Naive B cell (primary cell): ENCODE results near the gene SFMBT2. TPM values are rescaled to one million over a fixed set of nuclear protein-coding genes. Genes with fewer than 3 reads are reported as not detected.
A peak's percentile ranks its signal among the peaks of the same experiment; 100 is the strongest.

Source experiments
- ATAC-seq, 2 donors: fragments of 150-1000 bp; cut with Tn5 transposase; 2 replicates each; pipeline ENCODE4 v1.10.0; 2021; ENCODE audit warnings: low read depth in 2 of 2, mild to moderate bottlenecking in 2 of 2, moderate library complexity in 2 of 2
- DNase-seq: peaks from one replicate; pipeline ENCODE4 v3.0.0; 2022
- H3K27ac Mint-ChIP-seq, 6 donors: one replicate each; pipeline ENCODE4 v1.8.0; 2020 to 2022; ENCODE audit warnings: mild to moderate bottlenecking in 6 of 6, mixed read lengths in 6 of 6, moderate library complexity in 5 of 6, inconsistent platforms in 2 of 6
- H3K27me3 Mint-ChIP-seq, 3 donors: one replicate each; pipeline ENCODE4 v1.8.0; 2021 to 2022; ENCODE audit warnings: mixed read lengths in 3 of 3, mild to moderate bottlenecking in 1 of 3
- H3K36me3 Mint-ChIP-seq, 2 donors: one replicate each; pipeline ENCODE4 v1.8.0; 2020 to 2022; ENCODE audit warnings: mixed read lengths in 2 of 2, inconsistent platforms in 1 of 2, mild to moderate bottlenecking in 1 of 2
- H3K4me1 Mint-ChIP-seq, 3 donors: one replicate each; pipeline ENCODE4 v1.8.0; 2020 to 2022; ENCODE audit warnings: mixed read lengths in 3 of 3, inconsistent platforms in 1 of 3, mild to moderate bottlenecking in 1 of 3, moderate library complexity in 1 of 3
- H3K4me3 Mint-ChIP-seq, 8 donors: one replicate each; pipeline ENCODE4 v1.8.0; 2020 to 2022; ENCODE audit warnings: mild to moderate bottlenecking in 8 of 8, mixed read lengths in 8 of 8, moderate library complexity in 8 of 8, inconsistent platforms in 2 of 8
- H3K9me3 Mint-ChIP-seq, 7 donors: one replicate each; pipeline ENCODE4 v1.8.0; 2020 to 2022; ENCODE audit warnings: mixed read lengths in 7 of 7, mild to moderate bottlenecking in 5 of 7, inconsistent platforms in 2 of 7, moderate library complexity in 1 of 7
- polyA plus RNA-seq, 6 donors: library from polyadenylated mRNA; unstranded; fragments of 300-500 nt; fragmentation: Illumina TruSeq; gene quantifications; one replicate each; pipeline ENCODE4 v1.2.3, GENCODE V29; 2021; ENCODE audit warnings: low read depth in 6 of 6

Gene SFMBT2
- polyA plus RNA-seq, 6 donors from 2014 or later = 1.0 to 2.3 (median 2.0) TPM; not detected in 1

GRCh38 chr10:7264313-7264756 is 146.5 kb downstream of the SFMBT2 start:
- Mint-ChIP-seq H3K4me3 (no peak overlapping the region), H3K27ac (no peak overlapping the region), H3K9me3 (no peaks in the 10 kb centered on the region), H3K4me1 (peaks cover 14 to 20% (median 14%) of the 10 kb centered on the region in 3 donors), H3K36me3 (no peaks in the 10 kb centered on the region), H3K27me3 (no peaks in the 10 kb centered on the region)
- DNase-seq (no peak), ATAC-seq (no peak)

- Mint-ChIP-seq H3K27ac (peak overlapping the region in 2 of 6 donors; percentile 21 to 47), H3K4me3 (no peak overlapping the region), H3K27me3 (no peaks in the 10 kb centered on the region), H3K4me1 (peaks cover 14 to 26% (median 14%) of the 10 kb centered on the region in 3 donors), H3K9me3 (no peaks in the 10 kb centered on the region), H3K36me3 (no peaks in the 10 kb centered on the region)
- ATAC-seq (no peak), DNase-seq (no peak)
These were observed 147.2 kb downstream of the SFMBT2 start for GRCh38 chr10:7263616-7264015.

GRCh38 chr10:7261351-7261750 is 149.5 kb downstream of the SFMBT2 start:
- no peak for ATAC-seq
- Mint-ChIP-seq H3K4me1 (peaks cover 17 to 38% (median 24%) of the 10 kb centered on the region in 3 donors), H3K9me3 (no peaks in the 10 kb centered on the region), H3K36me3 (no peaks in the 10 kb centered on the region), H3K4me3 (no peak overlapping the region), H3K27ac (peak overlapping the region in 2 of 6 donors; percentile 80 to 81), H3K27me3 (no peaks in the 10 kb centered on the region)
- DNase-seq = no peak

- Mint-ChIP-seq H3K4me3 (no peak overlapping the region), H3K4me1 (peaks cover 17 to 40% (median 24%) of the 10 kb centered on the region in 3 donors), H3K27me3 (no peaks in the 10 kb centered on the region), H3K9me3 (no peaks in the 10 kb centered on the region), H3K27ac (peak overlapping the region in 1 of 6 donors; percentile 80), H3K36me3 (no peaks in the 10 kb centered on the region)
- DNase-seq = no peak
- ATAC-seq = no peak
These were observed 149.9 kb downstream of the SFMBT2 start for GRCh38 chr10:7260912-7261311.

GRCh38 chr10:7260412-7260900 is 150.4 kb downstream of the SFMBT2 start:
- Mint-ChIP-seq H3K27ac (peak overlapping the region in 3 of 6 donors; percentile 1 to 59 (median 30)), H3K27me3 (no peaks in the 10 kb centered on the region), H3K4me1 (peaks cover 13 to 38% (median 22%) of the 10 kb centered on the region in 3 donors), H3K9me3 (no peaks in the 10 kb centered on the region), H3K4me3 (no peak overlapping the region), H3K36me3 (no peaks in the 10 kb centered on the region)
- DNase-seq (peak; percentile 55), ATAC-seq (peak; percentile 68 to 77)

GRCh38 chr10:7258948-7259523 is 151.8 kb downstream of the SFMBT2 start:
- H3K27me3 Mint-ChIP-seq = no peaks in the 10 kb centered on the region
- H3K36me3 Mint-ChIP-seq = no peaks in the 10 kb centered on the region
- ATAC-seq (peak; percentile 72 to 78), DNase-seq (peak; percentile 36)
- H3K9me3 Mint-ChIP-seq = no peaks in the 10 kb centered on the region
- H3K27ac Mint-ChIP-seq = peak overlapping the region in 1 of 6 donors; percentile 79
- peak overlapping the region in 1 of 8 donors; percentile 11 for H3K4me3 Mint-ChIP-seq
- peaks cover 13 to 34% (median 17%) of the 10 kb centered on the region in 3 donors for H3K4me1 Mint-ChIP-seq

GRCh38 chr10:7255517-7255916 is 155.3 kb downstream of the SFMBT2 start:
- H3K27me3 Mint-ChIP-seq = no peaks in the 10 kb centered on the region
- peaks cover 16 to 32% (median 21%) of the 10 kb centered on the region in 3 donors for H3K4me1 Mint-ChIP-seq
- H3K36me3 Mint-ChIP-seq = peaks cover 0 to 8% of the 10 kb centered on the region in 2 donors
- DNase-seq (no peak), ATAC-seq (no peak)
- H3K4me3 Mint-ChIP-seq = no peak overlapping the region
- H3K27ac Mint-ChIP-seq = peak overlapping the region in 1 of 6 donors; percentile 15
- H3K9me3 Mint-ChIP-seq = no peaks in the 10 kb centered on the region

GRCh38 chr10:7251696-7252465 is 159.0 kb downstream of the SFMBT2 start:
- no peaks in the 10 kb centered on the region for H3K9me3 Mint-ChIP-seq
- peaks cover 8% of the 10 kb centered on the region in 2 donors for H3K36me3 Mint-ChIP-seq
- no peak for ATAC-seq
- H3K4me1 Mint-ChIP-seq = peaks cover 4 to 11% (median 8%) of the 10 kb centered on the region in 3 donors
- H3K4me3 Mint-ChIP-seq = no peak overlapping the region
- H3K27ac Mint-ChIP-seq = peak overlapping the region in 1 of 6 donors; percentile 69
- H3K27me3 Mint-ChIP-seq = no peaks in the 10 kb centered on the region
- no peak for DNase-seq

GRCh38 chr10:7250236-7250635 is 160.6 kb downstream of the SFMBT2 start:
- Mint-ChIP-seq H3K4me3 (no peak overlapping the region), H3K27me3 (no peaks in the 10 kb centered on the region), H3K27ac (no peak overlapping the region), H3K9me3 (no peaks in the 10 kb centered on the region), H3K36me3 (peaks cover 8% of the 10 kb centered on the region in 2 donors), H3K4me1 (peaks cover under 1 to 7% (median 5%) of the 10 kb centered on the region in 3 donors)
- no peak for DNase-seq
- ATAC-seq = no peak

GRCh38 chr10:7248585-7249164 is 162.2 kb downstream of the SFMBT2 start:
- Mint-ChIP-seq H3K36me3 (peaks cover 8% of the 10 kb centered on the region in 2 donors), H3K4me1 (peaks cover 15 to 18% (median 15%) of the 10 kb centered on the region in 3 donors)
- ATAC-seq = no peak

GRCh38 chr10:7248148-7248547 is 162.7 kb downstream of the SFMBT2 start:
- no peaks in the 10 kb centered on the region for H3K27me3 Mint-ChIP-seq
- H3K4me3 Mint-ChIP-seq = no peak overlapping the region
- no peaks in the 10 kb centered on the region for H3K9me3 Mint-ChIP-seq
- H3K36me3 Mint-ChIP-seq = peaks cover 8% of the 10 kb centered on the region in 2 donors
- DNase-seq (no peak), ATAC-seq (no peak)
- no peak overlapping the region for H3K27ac Mint-ChIP-seq
- H3K4me1 Mint-ChIP-seq = peaks cover 19 to 20% (median 20%) of the 10 kb centered on the region in 3 donors

More at GRCh38 chr10:7248585-7249164, 162.2 kb downstream of the SFMBT2 start:
- Mint-ChIP-seq H3K27me3 (no peaks in the 10 kb centered on the region), H3K27ac (no peak overlapping the region), H3K4me3 (no peak overlapping the region), H3K9me3 (no peaks in the 10 kb centered on the region)
- DNase-seq = no peak

- Mint-ChIP-seq H3K9me3 (no peaks in the 10 kb centered on the region), H3K36me3 (peaks cover 8 to 16% of the 10 kb centered on the region in 2 donors), H3K4me1 (peaks cover 15 to 21% (median 16%) of the 10 kb centered on the region in 3 donors), H3K27ac (no peak overlapping the region), H3K4me3 (peak overlapping the region in 1 of 8 donors; percentile 15), H3K27me3 (no peaks in the 10 kb centered on the region)
- DNase-seq (no peak), ATAC-seq (no peak)
These were observed 165.3 kb downstream of the SFMBT2 start for GRCh38 chr10:7245505-7245904.

- DNase-seq (peak; percentile 11), ATAC-seq (peak; percentile 61 to 90)
- Mint-ChIP-seq H3K4me3 (peak overlapping the region in 7 of 8 donors; percentile 0 to 73 (median 53)), H3K4me1 (peaks cover 15 to 21% (median 16%) of the 10 kb centered on the region in 3 donors), H3K36me3 (peaks cover 8 to 19% of the 10 kb centered on the region in 2 donors), H3K27me3 (no peaks in the 10 kb centered on the region), H3K27ac (peak overlapping the region; percentile 69 to 94 (median 88)), H3K9me3 (no peaks in the 10 kb centered on the region)
These were observed 167.0 kb downstream of the SFMBT2 start for GRCh38 chr10:7243873-7244272.
